Mucosa of descending colon (tissue), 3 donors: Measurements from ENCODE around the gene ABCB8. TPM values are rescaled to one million over a fixed set of nuclear protein-coding genes. Genes with fewer than 3 reads are reported as not detected.
A peak's percentile ranks its signal among the peaks of the same experiment; 100 is the strongest.

Experiments used
- ATAC-seq: fragments of 200-7000 bp; cut with Tn5 transposase; one replicate; pipeline ENCODE4 v1.9.1; 2020; ENCODE audit warnings: mild to moderate bottlenecking, moderate library complexity
- DNase-seq, 3 donors: peaks; one replicate each; pipeline ENCODE4 v3.0.0-alpha.2; 2020
- H3K36me3 ChIP-seq: fragments of 200-600 bp; one replicate; pipeline ENCODE4 v1.8.0; 2021; ENCODE audit warnings: low read depth, mild to moderate bottlenecking
- H3K4me1 ChIP-seq: fragments of 200-600 bp; one replicate; pipeline ENCODE4 v1.8.0; 2021; ENCODE audit warnings: low read depth, mild to moderate bottlenecking
- H3K4me3 ChIP-seq: fragments of 200-600 bp; one replicate; pipeline ENCODE4 v1.8.0; 2021; ENCODE audit warnings: mild to moderate bottlenecking
- H3K9me3 ChIP-seq: fragments of 200-600 bp; one replicate; pipeline ENCODE4 v1.8.0; 2021; ENCODE audit warnings: mild to moderate bottlenecking
- CTCF ChIP-seq: fragments of 200-600 bp; IDR thresholded peaks from one replicate; pipeline ENCODE4 v1.8.0; 2022; ENCODE audit warnings: antibody characterized with exemption, mild to moderate bottlenecking
- intact Hi-C, 2 donors: fragments of 100-400 bp; cut with DNase I in 1 of 2; cut with micrococcal nuclease in 1 of 2; formaldehyde crosslinking; loops; one replicate each; pipeline versions ENCODE4 v1.11.0 to v1.11.1; 2022; cut with DNase I, micrococcal nuclease
- total RNA-seq, 3 donors: library from RNA; stranded (reverse); fragmentation: NEBNext Ultra II Directional in 2 of 3; extraction: Animal tissue kit (Norgen Biotek cat#: 25700) in 2 of 3; gene quantifications; one replicate each; pipeline versions ENCODE4 v1.2.1 to v1.2.4, GENCODE V29; 2021 to 2023
- donor health status: DM: no; HTN: no; CAD: no; lungs with moderate emphysema.
- donor health status: DM: no; HTN: no; CAD: no.
- donor health status: DM: no; HTN: yes; CAD: no.

The ABCB8 gene
- total RNA-seq, 3 donors from 2014 or later = 40.1 to 44.9 (median 41.8) TPM

- Histone ChIP-seq H3K36me3 (no peaks in the 10 kb centered on the region), H3K4me3 (no peak overlapping the region), H3K4me1 (peaks cover 27% of the 10 kb centered on the region), H3K9me3 (no peaks in the 10 kb centered on the region)
- TF ChIP-seq CTCF = no peak
- intact Hi-C loops = no loop called here
- peak in 2 of 3 donors; percentile 37 to 49 for DNase-seq
- no peak for ATAC-seq
Observed at GRCh38 chr7:151089893-151090730, 61.9 kb downstream of the ABCB8 start.

GRCh38 chr7:151091003-151091402 lies 62.8 kb downstream of the ABCB8 start:
- intact Hi-C loops = no loop called here
- Histone ChIP-seq H3K9me3 (no peaks in the 10 kb centered on the region), H3K4me3 (no peak overlapping the region), H3K36me3 (no peaks in the 10 kb centered on the region), H3K4me1 (peaks cover 24% of the 10 kb centered on the region)
- no peak for TF ChIP-seq CTCF
- ATAC-seq = no peak
- peak in 2 of 3 donors; percentile 20 to 44 for DNase-seq

GRCh38 chr7:151091431-151091830 lies 63.2 kb downstream of the ABCB8 start:
- no peaks in the 10 kb centered on the region for H3K36me3 ChIP-seq
- no peaks in the 10 kb centered on the region for H3K9me3 ChIP-seq
- peak; percentile 66 for TF ChIP-seq CTCF
- intact Hi-C loops = no loop called here
- peak; percentile 50 to 81 (median 68) for DNase-seq
- peaks cover 24% of the 10 kb centered on the region for H3K4me1 ChIP-seq
- peak; percentile 67 for ATAC-seq
- H3K4me3 ChIP-seq = no peak overlapping the region

- Histone ChIP-seq H3K4me3 (no peak overlapping the region), H3K4me1 (peaks cover 24% of the 10 kb centered on the region), H3K9me3 (no peaks in the 10 kb centered on the region), H3K36me3 (no peaks in the 10 kb centered on the region)
- intact Hi-C loops = no loop called here
- peak in 1 of 3 donors; percentile 17 for DNase-seq
- no peak for TF ChIP-seq CTCF
- no peak for ATAC-seq
Observed at GRCh38 chr7:151091988-151092387, 63.7 kb downstream of the ABCB8 start.

GRCh38 chr7:151093748-151094147 lies 65.5 kb downstream of the ABCB8 start:
- DNase-seq (no peak), ATAC-seq (no peak)
- no peak overlapping the region for H3K4me3 ChIP-seq
- intact Hi-C loops = no loop called here
- peaks cover 11% of the 10 kb centered on the region for H3K4me1 ChIP-seq
- no peaks in the 10 kb centered on the region for H3K36me3 ChIP-seq
- H3K9me3 ChIP-seq = no peaks in the 10 kb centered on the region
- TF ChIP-seq CTCF = no peak
